ENCODE results near the gene PREX1.

GRCh38 chr20:48603819-48604405 is 223.9 kb downstream of the PREX1 start:
- TF ChIP-seq ZNF565 (CRISPR knock-in tag; conservative IDR thresholded peaks at IDR 0.05; ENCODE audit: low read depth) (no peak), TOX (CRISPR knock-in tag; IDR thresholded peaks at IDR 0.05; ENCODE audit: borderline replicate concordance) (no peak), ISL1 (CRISPR knock-in tag; IDR thresholded peaks at IDR 0.05) (no peak), SNAI2 (CRISPR knock-in tag; IDR thresholded peaks at IDR 0.05) (no peak), OSR1 (CRISPR knock-in tag; IDR thresholded peaks at IDR 0.05) (no peak), ARNTL (CRISPR knock-in tag; IDR thresholded peaks at IDR 0.05; ENCODE audit: borderline replicate concordance, low read depth) (no peak)
